ENCODE results near the gene HADHA. TPM values are rescaled to one million over a fixed set of nuclear protein-coding genes. Genes with fewer than 3 reads are reported as not detected.
A peak's percentile ranks its signal among the peaks of the same experiment; 100 is the strongest.

The HADHA gene
- total RNA-seq, 1 donor from 2014 or later, result 124 TPM

DNA sequence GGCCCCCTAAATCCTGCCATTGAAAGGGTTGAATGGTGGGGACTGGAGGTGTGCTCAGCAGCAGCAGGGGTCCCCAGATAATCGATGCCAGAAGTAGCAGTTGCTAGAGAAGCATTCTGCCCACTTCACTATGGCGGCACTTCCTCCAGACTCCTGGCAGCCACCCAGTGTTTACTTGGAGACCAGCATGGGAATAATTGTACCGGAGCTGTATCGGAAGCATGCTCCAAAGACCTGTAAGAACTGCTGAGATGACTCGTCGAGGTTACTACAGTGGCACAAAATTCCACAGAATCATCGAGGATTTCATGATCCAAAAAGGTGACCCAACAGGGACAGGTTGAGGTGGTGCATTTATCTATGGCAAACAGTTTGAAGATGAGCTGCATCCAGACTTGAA is 82.5 kb downstream of the HADHA start:
- Mint-ChIP-seq H3K27me3 (ENCODE audit: low read depth) (no peaks in the 10 kb centered on the region), H3K27ac (ENCODE audit: unreplicated experiment) (no peak overlapping the region), H3K9me3 (peaks cover 3% of the 10 kb centered on the region), H3K4me1 (no peaks in the 10 kb centered on the region), H3K36me3 (ENCODE audit: low read depth) (no peaks in the 10 kb centered on the region), H3K4me3 (no peak overlapping the region)
- DNase-seq (ENCODE audit: low read depth, low spot score), result no peak
- TF ChIP-seq, protein P1, sequence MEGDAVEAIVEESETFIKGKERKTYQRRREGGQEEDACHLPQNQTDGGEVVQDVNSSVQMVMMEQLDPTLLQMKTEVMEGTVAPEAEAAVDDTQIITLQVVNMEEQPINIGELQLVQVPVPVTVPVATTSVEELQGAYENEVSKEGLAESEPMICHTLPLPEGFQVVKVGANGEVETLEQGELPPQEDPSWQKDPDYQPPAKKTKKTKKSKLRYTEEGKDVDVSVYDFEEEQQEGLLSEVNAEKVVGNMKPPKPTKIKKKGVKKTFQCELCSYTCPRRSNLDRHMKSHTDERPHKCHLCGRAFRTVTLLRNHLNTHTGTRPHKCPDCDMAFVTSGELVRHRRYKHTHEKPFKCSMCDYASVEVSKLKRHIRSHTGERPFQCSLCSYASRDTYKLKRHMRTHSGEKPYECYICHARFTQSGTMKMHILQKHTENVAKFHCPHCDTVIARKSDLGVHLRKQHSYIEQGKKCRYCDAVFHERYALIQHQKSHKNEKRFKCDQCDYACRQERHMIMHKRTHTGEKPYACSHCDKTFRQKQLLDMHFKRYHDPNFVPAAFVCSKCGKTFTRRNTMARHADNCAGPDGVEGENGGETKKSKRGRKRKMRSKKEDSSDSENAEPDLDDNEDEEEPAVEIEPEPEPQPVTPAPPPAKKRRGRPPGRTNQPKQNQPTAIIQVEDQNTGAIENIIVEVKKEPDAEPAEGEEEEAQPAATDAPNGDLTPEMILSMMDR (conservative IDR thresholded peaks at IDR 0.05), result no peak

- TF ChIP-seq, protein P1 (conservative IDR thresholded peaks at IDR 0.05), result no peak
- H3K27ac Mint-ChIP-seq (ENCODE audit: unreplicated experiment), result no peak overlapping the region
- no peaks in the 10 kb centered on the region for H3K4me1 Mint-ChIP-seq
- no peaks in the 10 kb centered on the region for H3K27me3 Mint-ChIP-seq (ENCODE audit: low read depth)
- no peak overlapping the region for H3K4me3 Mint-ChIP-seq
- H3K36me3 Mint-ChIP-seq (ENCODE audit: low read depth), result peaks cover 2% of the 10 kb centered on the region
- DNase-seq (ENCODE audit: low read depth, low spot score), result no peak
- H3K9me3 Mint-ChIP-seq, result peaks cover 3% of the 10 kb centered on the region
These were observed 86.9 kb downstream of the HADHA start for GRCh38 chr2:26157580-26157979.

GRCh38 chr2:26150243-26150642 is 94.2 kb downstream of the HADHA start:
- DNase-seq (ENCODE audit: low read depth, low spot score), result no peak
- Mint-ChIP-seq H3K36me3 (ENCODE audit: low read depth) (peaks cover 2% of the 10 kb centered on the region), H3K4me1 (no peaks in the 10 kb centered on the region), H3K27me3 (ENCODE audit: low read depth) (no peaks in the 10 kb centered on the region), H3K9me3 (no peaks in the 10 kb centered on the region), H3K4me3 (no peak overlapping the region), H3K27ac (ENCODE audit: unreplicated experiment) (no peak overlapping the region)
- TF ChIP-seq, protein P1 (conservative IDR thresholded peaks at IDR 0.05), result no peak

DNA sequence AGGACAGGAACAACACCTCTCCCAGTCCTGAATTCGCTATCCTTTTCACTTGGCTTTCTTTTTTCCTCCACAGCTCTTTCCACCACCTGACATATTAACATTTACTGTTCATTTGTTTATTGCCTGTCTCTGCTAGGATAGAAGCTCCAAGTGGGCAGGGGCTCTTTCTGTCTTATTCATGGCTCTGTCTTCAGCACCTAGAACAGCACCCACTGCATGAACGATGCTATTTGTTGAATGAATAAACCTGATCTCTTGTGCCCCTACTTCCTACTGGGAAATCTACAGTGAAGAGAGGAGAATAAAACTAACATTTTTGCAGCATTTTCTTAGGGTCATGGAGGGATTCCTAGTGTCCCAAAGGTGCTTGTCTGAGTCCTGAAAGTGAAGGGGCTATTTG is 95.9 kb downstream of the HADHA start:
- Mint-ChIP-seq H3K27me3 (ENCODE audit: low read depth) (no peaks in the 10 kb centered on the region), H3K9me3 (no peaks in the 10 kb centered on the region)

DNA sequence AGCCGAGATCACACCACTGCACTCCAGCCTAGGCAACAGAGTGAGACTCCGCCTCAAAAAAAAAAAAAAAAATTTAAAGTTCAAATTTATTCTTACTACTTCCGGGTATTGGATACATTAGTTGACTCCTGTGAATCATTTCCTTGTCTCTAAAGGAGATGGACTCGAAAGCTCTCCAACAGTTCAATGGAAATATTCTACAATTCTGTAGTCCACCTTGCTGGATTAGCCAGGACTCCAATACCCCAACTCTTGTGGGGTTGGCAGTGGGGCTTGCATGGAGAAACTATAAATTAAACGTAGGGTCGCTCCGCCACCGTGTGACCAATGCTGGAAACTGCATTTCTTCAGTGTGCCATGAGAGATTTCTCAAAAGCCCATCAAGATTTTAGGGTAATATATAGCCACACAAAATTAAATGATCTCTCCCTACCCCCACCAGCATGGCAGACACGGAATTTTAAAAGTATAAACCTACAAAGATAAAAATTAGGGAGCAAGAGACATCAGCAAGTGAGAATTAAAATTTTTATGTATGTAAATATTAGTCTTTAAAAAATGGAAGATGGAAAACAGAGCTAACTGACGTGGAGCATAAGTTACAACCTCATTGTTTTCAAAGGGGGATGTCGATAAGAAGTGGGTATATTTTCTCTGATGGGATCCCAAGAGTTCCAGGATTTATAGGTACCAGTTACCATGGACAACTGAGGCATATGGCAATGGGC is 99.3 kb downstream of the HADHA start:
- H3K27ac Mint-ChIP-seq (ENCODE audit: unreplicated experiment), result no peak overlapping the region
- no peaks in the 10 kb centered on the region for H3K36me3 Mint-ChIP-seq (ENCODE audit: low read depth)
- H3K4me1 Mint-ChIP-seq, result no peaks in the 10 kb centered on the region
- no peak overlapping the region for H3K4me3 Mint-ChIP-seq
- no peaks in the 10 kb centered on the region for H3K9me3 Mint-ChIP-seq
- no peaks in the 10 kb centered on the region for H3K27me3 Mint-ChIP-seq (ENCODE audit: low read depth)
- TF ChIP-seq, protein P1 (conservative IDR thresholded peaks at IDR 0.05), result peak; percentile 90
- DNase-seq (ENCODE audit: low read depth, low spot score), result peak; percentile 65

More for the DNA sequence above, 95.9 kb downstream of the HADHA start:
- Mint-ChIP-seq H3K36me3 (ENCODE audit: low read depth) (no peaks in the 10 kb centered on the region), H3K27ac (ENCODE audit: unreplicated experiment) (no peak overlapping the region), H3K4me1 (no peaks in the 10 kb centered on the region), H3K4me3 (no peak overlapping the region)
- no peak for DNase-seq (ENCODE audit: low read depth, low spot score)
- TF ChIP-seq, protein P1 (conservative IDR thresholded peaks at IDR 0.05), result no peak

Measured in neural crest cell (in vitro differentiated cells).